Measurements from ENCODE around the gene PEX5L.

- TF ChIP-seq, protein P1, sequence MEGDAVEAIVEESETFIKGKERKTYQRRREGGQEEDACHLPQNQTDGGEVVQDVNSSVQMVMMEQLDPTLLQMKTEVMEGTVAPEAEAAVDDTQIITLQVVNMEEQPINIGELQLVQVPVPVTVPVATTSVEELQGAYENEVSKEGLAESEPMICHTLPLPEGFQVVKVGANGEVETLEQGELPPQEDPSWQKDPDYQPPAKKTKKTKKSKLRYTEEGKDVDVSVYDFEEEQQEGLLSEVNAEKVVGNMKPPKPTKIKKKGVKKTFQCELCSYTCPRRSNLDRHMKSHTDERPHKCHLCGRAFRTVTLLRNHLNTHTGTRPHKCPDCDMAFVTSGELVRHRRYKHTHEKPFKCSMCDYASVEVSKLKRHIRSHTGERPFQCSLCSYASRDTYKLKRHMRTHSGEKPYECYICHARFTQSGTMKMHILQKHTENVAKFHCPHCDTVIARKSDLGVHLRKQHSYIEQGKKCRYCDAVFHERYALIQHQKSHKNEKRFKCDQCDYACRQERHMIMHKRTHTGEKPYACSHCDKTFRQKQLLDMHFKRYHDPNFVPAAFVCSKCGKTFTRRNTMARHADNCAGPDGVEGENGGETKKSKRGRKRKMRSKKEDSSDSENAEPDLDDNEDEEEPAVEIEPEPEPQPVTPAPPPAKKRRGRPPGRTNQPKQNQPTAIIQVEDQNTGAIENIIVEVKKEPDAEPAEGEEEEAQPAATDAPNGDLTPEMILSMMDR (IDR thresholded peaks at IDR 0.05) = no peak
- TF ChIP-seq POLR2A (IDR thresholded peaks at IDR 0.05) = no peak
- TF ChIP-seq POLR2AphosphoS5 (IDR thresholded peaks at IDR 0.05) = no peak
Measured at GRCh38 chr3:179771797-179772196, 264.9 kb downstream of the PEX5L start.

All from prostate gland (tissue), 2 donors.